ENCODE measurements around the gene LETM1.

LETM1 gene

GRCh38 chr4:1834047-1834775 is 21.7 kb downstream of the LETM1 start:
- DNase-seq (ENCODE audit: insufficient read length, low spot score) (peak; percentile 75), FAIRE-seq (peak; percentile 98)
- TF ChIP-seq POLR2A (IDR thresholded peaks at IDR 0.05; ENCODE audit: low read depth, low read length) (no peak), POLR2AphosphoS5 (IDR thresholded peaks at IDR 0.05; ENCODE audit: low read depth, low read length) (peak; percentile 60; the same call in 1 of the 2 replicates)

DNA sequence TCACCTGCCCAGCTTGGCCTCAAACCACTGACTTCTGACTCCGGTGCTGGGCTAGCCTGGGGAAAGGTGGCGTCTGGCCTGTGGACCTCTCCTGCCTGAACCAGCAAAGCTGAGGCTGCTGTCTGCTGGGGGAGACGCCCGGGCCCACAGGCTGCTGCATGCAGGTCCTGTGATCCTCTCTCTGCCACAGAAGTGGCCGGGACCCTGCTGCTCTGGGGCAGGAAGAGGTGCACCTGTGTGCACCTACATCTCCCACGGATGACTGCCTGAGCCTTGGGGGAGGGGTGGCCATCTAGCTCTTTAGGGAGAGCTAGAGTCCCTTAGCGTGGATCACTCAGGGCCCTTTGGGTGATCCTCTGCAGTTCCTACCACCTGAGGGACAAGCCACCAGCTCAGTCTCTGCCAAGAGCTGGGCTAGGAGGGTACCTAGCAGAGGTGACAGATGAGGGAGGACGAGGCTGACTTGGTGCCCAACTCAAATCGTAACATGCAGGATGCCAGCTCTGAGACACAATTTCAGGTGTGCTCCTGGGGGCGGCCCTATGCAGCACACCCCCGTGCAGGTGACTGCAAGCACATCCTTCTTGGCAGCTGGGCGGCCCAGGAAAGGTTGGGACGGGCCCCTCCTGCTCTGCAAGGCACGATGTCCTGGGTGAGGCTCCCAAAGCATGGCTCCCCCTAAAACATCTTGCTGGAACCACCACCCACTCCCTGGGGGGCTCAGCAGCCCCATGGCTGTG is 22.5 kb downstream of the LETM1 start:
- TF ChIP-seq TAF1 (IDR thresholded peaks at IDR 0.05; ENCODE audit: low read depth, low read length) (no peak), POLR2AphosphoS5 (IDR thresholded peaks at IDR 0.05; ENCODE audit: low read depth, low read length) (no peak), POU2F2 (IDR thresholded peaks at IDR 0.05; ENCODE audit: low read depth, low read length) (no peak), SPI1 (IDR thresholded peaks at IDR 0.05; ENCODE audit: low read depth, low read length) (no peak), PAX5 (IDR thresholded peaks at IDR 0.05; ENCODE audit: insufficient read depth, low read length, severe bottlenecking) (no peak), POLR2A (IDR thresholded peaks at IDR 0.05; ENCODE audit: low read depth, low read length) (no peak)
- DNase-seq (ENCODE audit: insufficient read length, low spot score) (no peak), FAIRE-seq (no peak)

GRCh38 chr4:1832690-1833089 is 23.3 kb downstream of the LETM1 start:
- TF ChIP-seq POLR2A (IDR thresholded peaks at IDR 0.05; ENCODE audit: low read depth, low read length) (no peak), SPI1 (IDR thresholded peaks at IDR 0.05; ENCODE audit: low read depth, low read length) (no peak)
- no peak for DNase-seq (ENCODE audit: insufficient read length, low spot score)
- FAIRE-seq, result no peak

DNA sequence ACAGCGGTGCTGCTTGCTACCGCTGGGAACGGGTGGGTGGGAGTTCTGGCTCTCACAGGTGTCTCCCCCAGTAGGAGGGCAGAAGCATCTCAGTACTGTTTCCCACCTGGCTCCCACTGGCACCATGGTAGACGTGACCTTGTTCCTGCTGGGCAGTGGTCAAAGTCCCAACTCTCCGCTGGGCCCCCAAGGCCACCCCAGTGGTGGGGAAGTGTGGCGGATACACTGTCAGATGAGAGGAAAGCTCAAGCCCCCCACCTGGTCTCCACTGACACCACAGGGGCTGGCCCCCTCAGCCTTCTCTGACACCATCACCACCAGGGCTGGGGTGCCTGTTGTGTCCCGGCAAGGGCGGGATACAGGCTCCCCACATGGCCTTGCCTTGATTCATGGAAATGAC is 24.6 kb downstream of the LETM1 start:
- FAIRE-seq (no peak), DNase-seq (ENCODE audit: insufficient read length, low spot score) (no peak)
- TF ChIP-seq POLR2AphosphoS5 (IDR thresholded peaks at IDR 0.05; ENCODE audit: low read depth, low read length) (no peak), TAF1 (IDR thresholded peaks at IDR 0.05; ENCODE audit: low read depth, low read length) (no peak), POLR2A (IDR thresholded peaks at IDR 0.05; ENCODE audit: low read depth, low read length) (no peak), POU2F2 (IDR thresholded peaks at IDR 0.05; ENCODE audit: low read depth, low read length) (no peak), PAX5 (IDR thresholded peaks at IDR 0.05; ENCODE audit: insufficient read depth, low read length, severe bottlenecking) (no peak), SPI1 (IDR thresholded peaks at IDR 0.05; ENCODE audit: low read depth, low read length) (no peak)

DNA sequence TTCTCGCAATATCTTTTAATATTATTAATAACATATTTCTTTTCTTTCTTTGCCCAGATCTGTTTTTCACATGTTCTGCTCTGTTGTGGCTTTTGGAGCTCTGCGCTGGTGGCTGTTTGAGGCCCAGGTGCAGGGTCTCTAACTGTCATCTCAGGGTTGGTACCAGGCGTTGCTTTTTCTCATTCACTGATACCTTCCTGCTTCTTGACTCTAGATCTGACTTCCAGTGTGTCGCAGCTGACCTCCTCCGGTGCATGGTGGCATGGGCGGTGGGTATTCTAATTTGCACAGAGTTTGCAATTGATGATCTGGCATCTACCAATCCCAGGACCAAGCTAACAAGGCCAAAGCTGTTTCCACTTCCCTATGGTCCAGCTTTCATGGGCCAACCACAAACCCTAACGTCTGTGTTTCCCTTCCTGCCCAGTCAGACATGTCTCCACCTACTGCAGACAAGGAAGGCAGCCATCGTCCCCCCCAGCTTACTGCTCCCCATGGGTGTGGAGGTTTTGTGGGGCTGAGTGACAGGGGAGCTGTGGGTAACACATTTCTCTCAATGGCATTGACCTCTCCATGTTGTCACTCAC is 25.2 kb downstream of the LETM1 start:
- peak; percentile 89 for FAIRE-seq
- TF ChIP-seq POLR2A (IDR thresholded peaks at IDR 0.05; ENCODE audit: low read depth, low read length) (no peak), TAF1 (IDR thresholded peaks at IDR 0.05; ENCODE audit: low read depth, low read length) (no peak), SPI1 (IDR thresholded peaks at IDR 0.05; ENCODE audit: low read depth, low read length) (peak; percentile 58; the same call in 1 of the 2 replicates), POU2F2 (IDR thresholded peaks at IDR 0.05; ENCODE audit: low read depth, low read length) (no peak)
- DNase-seq (ENCODE audit: insufficient read length, low spot score), result no peak

DNA sequence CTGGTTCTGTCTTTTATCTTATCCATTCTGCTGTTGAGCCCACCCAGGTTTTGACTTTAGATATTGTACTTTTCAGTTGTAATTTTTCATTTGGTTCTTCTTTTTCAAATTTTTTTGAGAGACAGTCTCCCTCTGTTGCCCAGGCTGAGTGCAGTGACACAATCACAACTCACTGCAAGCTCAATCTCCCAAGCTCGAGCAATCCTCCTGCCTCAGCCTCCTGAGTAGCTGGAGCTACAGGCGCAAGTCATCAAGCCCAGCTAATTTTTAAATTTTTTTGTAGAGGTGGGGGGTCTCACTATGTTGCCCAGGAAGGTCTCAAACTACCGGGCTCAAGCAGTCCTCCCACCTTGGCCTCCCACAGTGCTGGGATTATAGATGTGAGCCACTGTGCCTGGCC is 25.7 kb downstream of the LETM1 start:
- FAIRE-seq (no peak), DNase-seq (ENCODE audit: insufficient read length, low spot score) (no peak)
- no peak for TF ChIP-seq POLR2AphosphoS5 (IDR thresholded peaks at IDR 0.05; ENCODE audit: low read depth, low read length)

GRCh38 chr4:1826531-1827350 is 29.2 kb downstream of the LETM1 start:
- TF ChIP-seq POLR2A (IDR thresholded peaks at IDR 0.05; ENCODE audit: low read depth, low read length) (no peak), PAX5 (IDR thresholded peaks at IDR 0.05; ENCODE audit: insufficient read depth, low read length, severe bottlenecking) (no peak), SPI1 (IDR thresholded peaks at IDR 0.05; ENCODE audit: low read depth, low read length) (no peak), TAF1 (IDR thresholded peaks at IDR 0.05; ENCODE audit: low read depth, low read length) (no peak), POLR2AphosphoS5 (IDR thresholded peaks at IDR 0.05; ENCODE audit: low read depth, low read length) (no peak), POU2F2 (IDR thresholded peaks at IDR 0.05; ENCODE audit: low read depth, low read length) (no peak)
- FAIRE-seq (no peak), DNase-seq (ENCODE audit: insufficient read length, low spot score) (no peak)

- FAIRE-seq (no peak), DNase-seq (ENCODE audit: insufficient read length, low spot score) (no peak)
- TF ChIP-seq POU2F2 (IDR thresholded peaks at IDR 0.05; ENCODE audit: low read depth, low read length), result no peak
- TF ChIP-seq POLR2AphosphoS5 (IDR thresholded peaks at IDR 0.05; ENCODE audit: low read depth, low read length), result no peak
- TF ChIP-seq TAF1 (IDR thresholded peaks at IDR 0.05; ENCODE audit: low read depth, low read length), result no peak
- TF ChIP-seq POLR2A (IDR thresholded peaks at IDR 0.05; ENCODE audit: low read depth, low read length), result no peak
- TF ChIP-seq SPI1 (IDR thresholded peaks at IDR 0.05; ENCODE audit: low read depth, low read length), result no peak
- TF ChIP-seq PAX5 (IDR thresholded peaks at IDR 0.05; ENCODE audit: insufficient read depth, low read length, severe bottlenecking), result no peak
Observed at GRCh38 chr4:1825326-1825725, 30.6 kb downstream of the LETM1 start.

DNA sequence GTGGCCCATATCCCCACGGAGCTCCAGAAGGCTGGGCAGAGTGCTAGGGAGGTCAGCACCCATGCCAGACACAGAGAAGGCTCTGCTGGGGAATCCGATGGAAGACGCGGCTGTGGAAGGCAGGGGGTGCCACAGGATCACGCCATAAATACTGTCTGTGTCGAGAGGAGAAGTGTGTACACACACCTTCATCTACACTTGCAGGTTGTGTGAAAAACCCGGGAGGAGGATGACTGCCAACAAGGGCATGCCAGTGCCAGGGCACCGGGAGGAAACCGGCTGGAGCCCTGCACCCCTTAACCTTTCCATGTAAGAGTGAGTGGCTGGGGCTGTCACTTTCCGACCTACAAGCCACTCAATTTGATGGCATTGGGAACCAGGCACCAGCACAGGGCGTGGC is 31.2 kb downstream of the LETM1 start:
- no peak for FAIRE-seq

More for the DNA sequence above, 31.2 kb downstream of the LETM1 start:
- TF ChIP-seq POLR2AphosphoS5 (IDR thresholded peaks at IDR 0.05; ENCODE audit: low read depth, low read length) (no peak), SPI1 (IDR thresholded peaks at IDR 0.05; ENCODE audit: low read depth, low read length) (no peak), PAX5 (IDR thresholded peaks at IDR 0.05; ENCODE audit: insufficient read depth, low read length, severe bottlenecking) (no peak), POLR2A (IDR thresholded peaks at IDR 0.05; ENCODE audit: low read depth, low read length) (no peak), TAF1 (IDR thresholded peaks at IDR 0.05; ENCODE audit: low read depth, low read length) (no peak), POU2F2 (IDR thresholded peaks at IDR 0.05; ENCODE audit: low read depth, low read length) (no peak)
- no peak for DNase-seq (ENCODE audit: insufficient read length, low spot score)
